SK-N-SH (cell line): ENCODE results near the gene GRIP2. TPM values are rescaled to one million over a fixed set of nuclear protein-coding genes. Genes with fewer than 3 reads are reported as not detected.

Experiments
- CTCF ChIA-PET: fragments of 300-600, 350-600 bp; formaldehyde crosslinking; extraction: SDS; loops from one replicate; lab custom pipeline; 2021; lab: Yijun Ruan, JAX
- POLR2A ChIA-PET: fragments of 350-600 bp; sonication (Branson Sonifier 250); formaldehyde crosslinking; extraction: SDS; loops from one replicate; lab custom pipeline; 2020; ENCODE audit warnings: antibody characterized with exemption, inconsistent platforms; lab: Yijun Ruan, JAX
- DNase-seq: peaks from one replicate; pipeline ENCODE4 v3.0.0; 2012
- H2AFZ ChIP-seq: fragments of 200-600 bp; sonication (generic); 2 replicates; pipeline ENCODE4 v1.8.1; 2016; ENCODE audit warnings: antibody characterized with exemption, mild to moderate bottlenecking, low read depth
- H3F3A ChIP-seq: fragments of 200-600 bp; sonication (generic); replicated peaks from 2 replicates; pipeline ENCODE3; 2016; ENCODE audit warnings: antibody characterized with exemption, mild to moderate bottlenecking; ENCODE audit not compliant: insufficient read depth
- H3K27ac ChIP-seq, 2 experiments: fragments of 200-500 bp in 1 of 2; fragments of 200-600 bp in 1 of 2; sonication (Bioruptor generic) in 1 of 2; sonication (generic), shearing (Covaris generic) in 1 of 2; 2 replicates each; pipeline versions ENCODE4 v1.5.1 to v1.6.1; 2014 to 2016; ENCODE audit warnings: low read depth in 2 of 2, inconsistent platforms in 1 of 2, low read length in 1 of 2, mild to moderate bottlenecking in 1 of 2, mixed read lengths in 1 of 2
- H3K27me3 ChIP-seq: fragments of 200-600 bp; sonication (generic), shearing (Covaris generic); 2 replicates; pipeline ENCODE4 v1.6.1; 2016; ENCODE audit warnings: mixed run types; ENCODE audit not compliant: insufficient read depth
- H3K36me3 ChIP-seq, 2 experiments: fragments of 200-500 bp in 1 of 2; fragments of 200-600 bp in 1 of 2; sonication (Bioruptor generic) in 1 of 2; sonication (generic) in 1 of 2; replicated peaks in 1 of 2; 2 replicates each; pipeline versions ENCODE3 to v1.5.1; 2014 to 2016; ENCODE audit warnings: low read length in 1 of 2, mild to moderate bottlenecking in 1 of 2; ENCODE audit not compliant: insufficient read depth in 2 of 2, control insufficient read depth in 1 of 2
- H3K4me1 ChIP-seq, 2 experiments: fragments of 200-500 bp in 1 of 2; fragments of 200-600 bp in 1 of 2; sonication (Bioruptor generic) in 1 of 2; sonication (generic), shearing (Covaris generic) in 1 of 2; 2 replicates each; pipeline versions ENCODE4 v1.5.1 to v1.6.1; 2014 to 2016; ENCODE audit warnings: low read depth in 1 of 2, low read length in 1 of 2, mixed run types in 1 of 2; ENCODE audit not compliant: insufficient read depth in 2 of 2, control insufficient read depth in 1 of 2
- H3K4me2 ChIP-seq: fragments of 200-600 bp; sonication (generic), shearing (Covaris generic); 2 replicates; pipeline ENCODE4 v1.6.1; 2017; ENCODE audit warnings: mixed run types
- H3K4me3 ChIP-seq, 2 experiments: fragments of 200-500 bp in 1 of 2; fragments of 200-600 bp in 1 of 2; sonication (Bioruptor generic) in 1 of 2; sonication (generic), shearing (Covaris generic) in 1 of 2; 2 replicates each; pipeline versions ENCODE4 v1.5.1 to v1.8.1; 2014 to 2016; ENCODE audit warnings: low read depth in 2 of 2, inconsistent platforms in 1 of 2, low read length in 1 of 2, mild to moderate bottlenecking in 1 of 2, mixed read lengths in 1 of 2, moderate library complexity in 1 of 2
- H3K79me2 ChIP-seq: fragments of 200-600 bp; sonication (generic); 2 replicates; pipeline ENCODE4 v1.8.1; 2017; ENCODE audit warnings: mild to moderate bottlenecking; ENCODE audit not compliant: insufficient read depth
- H3K9ac ChIP-seq: fragments of 200-600 bp; sonication (generic); 2 replicates; pipeline ENCODE4 v1.6.1; 2017; ENCODE audit warnings: mixed run types
- H3K9me2 ChIP-seq: fragments of 200-600 bp; sonication (generic); 2 replicates; pipeline ENCODE4 v1.6.1; 2017; ENCODE audit warnings: mixed run types
- H3K9me3 ChIP-seq: fragments of 200-600 bp; sonication (generic); 2 replicates; pipeline ENCODE4 v1.6.1; 2017; ENCODE audit warnings: mixed run types, mild to moderate bottlenecking, moderate library complexity
- H4K20me1 ChIP-seq: fragments of 200-600 bp; sonication (generic); 2 replicates; pipeline ENCODE4 v1.6.1; 2017; ENCODE audit warnings: mild to moderate bottlenecking, mixed run types; ENCODE audit not compliant: insufficient read depth
- CHD2 ChIP-seq: fragments of 150-350 bp; IDR thresholded peaks from 2 replicates; pipeline ENCODE4 v1.6.1; 2018; ENCODE audit warnings: low read length; ENCODE audit not compliant: partially characterized antibody
- FOSL2 ChIP-seq: IDR thresholded peaks from 2 replicates; pipeline ENCODE4 v1.4.0; 2012; ENCODE audit warnings: low read depth, mild to moderate bottlenecking, moderate library complexity, borderline replicate concordance
- FOXJ3 ChIP-seq: sonication (generic); formaldehyde crosslinking; IDR thresholded peaks from 2 replicates; pipeline ENCODE4 v1.5.1; 2020; ENCODE audit warnings: mild to moderate bottlenecking, missing genetic modification reagents
- JUND ChIP-seq: IDR thresholded peaks from 2 replicates; pipeline ENCODE4 v1.4.0; 2012
- POLR2AphosphoS5 ChIP-seq: IDR thresholded peaks from 2 replicates; pipeline ENCODE4 v1.6.1; 2012; ENCODE audit warnings: low read depth, low read length
- RFX5 ChIP-seq: IDR thresholded peaks from 2 replicates; pipeline ENCODE4 v1.6.1; 2012; ENCODE audit warnings: mild to moderate bottlenecking, improper control_type of control experiment, low read length
- RXRA ChIP-seq: IDR thresholded peaks from 2 replicates; pipeline ENCODE4 v1.4.0; 2012; ENCODE audit warnings: low read depth, mild to moderate bottlenecking, borderline replicate concordance
- SIN3A ChIP-seq: IDR thresholded peaks from 2 replicates; pipeline ENCODE4 v1.6.1; 2012; ENCODE audit warnings: low read depth, mild to moderate bottlenecking, low read length, moderate library complexity, borderline replicate concordance
- SMC3 ChIP-seq: IDR thresholded peaks from 2 replicates; pipeline ENCODE4 v1.6.1; 2012; ENCODE audit warnings: low read depth, low read length, improper control_type of control experiment
- TCF12 ChIP-seq: IDR thresholded peaks from 2 replicates; pipeline ENCODE4 v1.4.0; 2012
- WGBS: methylation state at CpG from one replicate; pipeline ENCODE4 v1.1.6; 2017; ENCODE audit warnings: low lambda C conversion rate; 5-methylcytosine and 5-hydroxymethylcytosine counted together
- polyA plus RNA-seq, 3 experiments: library from polyadenylated mRNA; depleted of rRNA; stranded (reverse); fragments of >200 nt; gene quantifications; 2 replicates each; pipeline ENCODE4 v1.2.3, GENCODE V29; 2012
- TF ChIP-seq, protein P1 (sequence below): fragments of 150-350 bp; IDR thresholded peaks from 2 replicates; pipeline ENCODE4 v1.6.1; 2017; ENCODE audit warnings: antibody characterized with exemption, low read length, low read depth, borderline replicate concordance
- TF ChIP-seq, protein P2 (sequence below): IDR thresholded peaks from 2 replicates; pipeline ENCODE4 v1.4.0; 2012; ENCODE audit warnings: low read depth, borderline replicate concordance
- TF ChIP-seq, protein P3 (sequence below): fragments of 150-350 bp; IDR thresholded peaks from 2 replicates; pipeline ENCODE4 v1.6.1; 2016; ENCODE audit warnings: mild to moderate bottlenecking, low read depth, low read length
- TF ChIP-seq, protein P4 (sequence below): IDR thresholded peaks from 2 replicates; pipeline ENCODE4 v1.4.0; 2012; ENCODE audit warnings: low read depth, borderline replicate concordance
- TF ChIP-seq, protein P5 (sequence below): fragments of 200-600 bp; sonication (generic); IDR thresholded peaks from 2 replicates; pipeline ENCODE4 v1.6.1; 2017; ENCODE audit warnings: antibody characterized with exemption, mild to moderate bottlenecking, moderate library complexity

The GRIP2 gene
- polyA plus RNA-seq, 1 of the 3 experiments (the other 2 are of a cell fraction), result 0.15 TPM

DNA sequence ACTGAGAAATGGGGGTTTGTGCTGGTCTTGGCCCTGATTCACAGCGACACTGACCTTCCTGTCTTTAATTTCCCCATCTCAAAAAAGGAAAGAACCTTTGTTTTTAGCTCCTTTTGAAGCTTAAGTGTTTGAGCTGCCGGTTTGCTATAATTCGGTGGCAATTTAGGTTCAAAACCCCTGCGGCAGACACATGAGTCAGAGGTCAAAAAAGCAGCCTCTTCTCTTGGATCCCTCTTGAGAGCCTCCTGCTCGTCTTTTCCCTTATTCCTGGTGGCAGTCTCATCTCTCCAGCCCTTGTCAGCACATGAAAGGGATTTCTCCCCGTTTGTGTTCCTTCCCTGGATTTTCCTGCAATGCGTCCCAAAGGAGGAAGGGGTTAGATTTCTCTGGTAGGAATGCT is 64.5 kb downstream of the GRIP2 start (continued):
- TF ChIP-seq, protein P1, sequence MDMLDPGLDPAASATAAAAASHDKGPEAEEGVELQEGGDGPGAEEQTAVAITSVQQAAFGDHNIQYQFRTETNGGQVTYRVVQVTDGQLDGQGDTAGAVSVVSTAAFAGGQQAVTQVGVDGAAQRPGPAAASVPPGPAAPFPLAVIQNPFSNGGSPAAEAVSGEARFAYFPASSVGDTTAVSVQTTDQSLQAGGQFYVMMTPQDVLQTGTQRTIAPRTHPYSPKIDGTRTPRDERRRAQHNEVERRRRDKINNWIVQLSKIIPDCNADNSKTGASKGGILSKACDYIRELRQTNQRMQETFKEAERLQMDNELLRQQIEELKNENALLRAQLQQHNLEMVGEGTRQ, result no peak

DNA sequence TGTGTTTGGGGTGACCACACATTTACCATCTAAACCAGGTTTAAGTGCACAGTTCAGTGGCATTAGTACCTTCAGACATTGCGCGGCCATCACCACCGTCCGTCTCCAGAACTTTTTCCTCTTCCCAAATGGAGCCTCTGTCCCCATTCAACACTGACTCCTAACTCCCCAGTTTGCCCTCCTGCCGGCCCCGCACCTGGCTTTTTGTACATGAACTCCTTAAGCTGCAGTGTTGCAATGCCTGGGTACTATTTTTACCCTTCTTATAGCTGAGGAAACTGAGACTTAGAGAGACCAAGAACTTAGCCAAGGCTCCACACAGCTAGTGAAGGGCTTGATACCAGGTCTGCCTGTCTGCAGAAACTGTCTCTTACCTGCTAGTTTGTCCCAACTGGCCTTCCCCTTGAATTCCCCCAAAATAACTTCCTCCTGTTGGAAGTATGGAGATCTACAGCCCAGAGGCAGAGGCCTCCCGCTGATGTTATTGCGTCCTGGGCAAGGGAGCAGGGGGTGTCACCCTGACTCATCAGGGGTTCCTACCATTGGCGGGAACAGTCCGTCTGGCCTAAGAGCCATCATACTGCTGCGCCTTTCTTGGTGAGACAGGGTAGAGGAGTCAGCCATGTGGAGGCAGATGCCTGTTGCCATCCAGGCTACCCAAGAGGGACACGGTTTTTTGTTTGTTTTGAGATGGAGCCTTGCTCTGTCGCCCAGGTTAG is 65.6 kb downstream of the GRIP2 start:
- TF ChIP-seq SMC3 (no peak), RFX5 (no peak), POLR2AphosphoS5 (no peak), SIN3A (no peak), TCF12 (no peak), FOSL2 (no peak)
- TF ChIP-seq, protein P2, sequence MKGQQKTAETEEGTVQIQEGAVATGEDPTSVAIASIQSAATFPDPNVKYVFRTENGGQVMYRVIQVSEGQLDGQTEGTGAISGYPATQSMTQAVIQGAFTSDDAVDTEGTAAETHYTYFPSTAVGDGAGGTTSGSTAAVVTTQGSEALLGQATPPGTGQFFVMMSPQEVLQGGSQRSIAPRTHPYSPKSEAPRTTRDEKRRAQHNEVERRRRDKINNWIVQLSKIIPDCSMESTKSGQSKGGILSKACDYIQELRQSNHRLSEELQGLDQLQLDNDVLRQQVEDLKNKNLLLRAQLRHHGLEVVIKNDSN, result no peak
- Histone ChIP-seq H3K4me3 (no peak overlapping the region), H4K20me1 (no peaks in the 10 kb centered on the region), H3K9me2 (no peaks in the 10 kb centered on the region), H3F3A (peaks cover 10% of the 10 kb centered on the region), H3K79me2 (no peaks in the 10 kb centered on the region), H3K4me2 (no peak overlapping the region), H3K36me3 (peaks cover 22 to 32% of the 10 kb centered on the region in 2 experiments), H3K27me3 (no peaks in the 10 kb centered on the region), H2AFZ (no peak overlapping the region), H3K9ac (no peak overlapping the region), H3K9me3 (no peaks in the 10 kb centered on the region), H3K4me1 (peaks cover 4 to 23% of the 10 kb centered on the region in 2 experiments; a peak in 3 of 4 replicates), H3K27ac (no peak overlapping the region)
- no peak for DNase-seq
- 96% methylated on average over 12 of the region's 13 CpGs for WGBS
- POLR2A ChIA-PET, result no interaction called here
- CTCF ChIA-PET, result interaction anchor here (0.6 to 2.8 kb wide), 5 partner anchors 14 to 271 kb away, joined by 3 to 15 read pairs (median 4); no protein-coding TSS in a partner anchor

DNA sequence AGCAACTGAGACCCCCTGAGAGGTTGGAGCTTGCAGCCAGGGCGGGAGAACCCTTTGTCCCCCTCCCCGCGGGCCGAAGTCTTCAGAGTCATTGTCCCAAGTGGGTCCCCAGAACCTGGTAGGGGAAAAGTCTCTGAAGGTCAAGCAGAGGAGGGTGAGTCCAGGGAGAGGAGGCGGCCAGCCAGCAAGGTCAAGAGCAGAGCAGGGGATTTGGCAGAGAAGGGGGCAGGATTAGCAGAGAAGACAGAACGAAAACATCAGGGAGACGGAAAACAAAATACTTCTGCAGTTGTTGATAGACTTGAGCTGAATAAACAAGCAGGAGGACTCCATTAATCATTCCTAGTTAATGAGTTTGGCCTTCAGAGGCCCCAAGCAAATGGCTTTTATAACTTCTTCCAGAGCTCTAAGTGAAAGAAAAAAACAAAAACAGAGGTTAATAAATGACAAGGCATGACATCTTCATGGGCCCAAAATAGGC is 66.7 kb downstream of the GRIP2 start:
- H3K79me2 ChIP-seq, result no peaks in the 10 kb centered on the region
- POLR2A ChIA-PET, result no interaction called here
- CTCF ChIA-PET, result interaction anchor here (0.8 to 1.7 kb wide), 7 partner anchors 10 to 318 kb away, joined by 3 to 5 read pairs (median 4); no protein-coding TSS in a partner anchor
- peaks cover 17 to 24% of the 10 kb centered on the region in 2 experiments for H3K36me3 ChIP-seq
- peaks cover 4 to 23% of the 10 kb centered on the region in 2 experiments; a peak in 3 of 4 replicates for H3K4me1 ChIP-seq
- no peak overlapping the region for H2AFZ ChIP-seq
- H3K27me3 ChIP-seq, result no peaks in the 10 kb centered on the region
- no peak overlapping the region for H3K9ac ChIP-seq
- H4K20me1 ChIP-seq, result no peaks in the 10 kb centered on the region
- H3K4me2 ChIP-seq, result peak overlapping the region; percentile 63
- H3K9me3 ChIP-seq, result no peaks in the 10 kb centered on the region
- no peak for DNase-seq
- WGBS, result 89% methylated on average over 7 of the region's 7 CpGs
- H3K4me3 ChIP-seq, result no peak overlapping the region
- H3K9me2 ChIP-seq, result no peaks in the 10 kb centered on the region
- peaks cover 10% of the 10 kb centered on the region for H3F3A ChIP-seq
- peak overlapping the region in 1 of 2 experiments; percentile 83; a peak in 1 of 4 replicates for H3K27ac ChIP-seq
- TF ChIP-seq RFX5, result no peak
- TF ChIP-seq, protein P2, result no peak
- no peak for TF ChIP-seq RXRA
- no peak for TF ChIP-seq FOXJ3 (CRISPR knock-in tag)
- no peak for TF ChIP-seq JUND
- TF ChIP-seq, protein P3, sequence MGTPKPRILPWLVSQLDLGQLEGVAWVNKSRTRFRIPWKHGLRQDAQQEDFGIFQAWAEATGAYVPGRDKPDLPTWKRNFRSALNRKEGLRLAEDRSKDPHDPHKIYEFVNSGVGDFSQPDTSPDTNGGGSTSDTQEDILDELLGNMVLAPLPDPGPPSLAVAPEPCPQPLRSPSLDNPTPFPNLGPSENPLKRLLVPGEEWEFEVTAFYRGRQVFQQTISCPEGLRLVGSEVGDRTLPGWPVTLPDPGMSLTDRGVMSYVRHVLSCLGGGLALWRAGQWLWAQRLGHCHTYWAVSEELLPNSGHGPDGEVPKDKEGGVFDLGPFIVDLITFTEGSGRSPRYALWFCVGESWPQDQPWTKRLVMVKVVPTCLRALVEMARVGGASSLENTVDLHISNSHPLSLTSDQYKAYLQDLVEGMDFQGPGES, result no peak
- TF ChIP-seq CHD2, result no peak
- TF ChIP-seq, protein P4, sequence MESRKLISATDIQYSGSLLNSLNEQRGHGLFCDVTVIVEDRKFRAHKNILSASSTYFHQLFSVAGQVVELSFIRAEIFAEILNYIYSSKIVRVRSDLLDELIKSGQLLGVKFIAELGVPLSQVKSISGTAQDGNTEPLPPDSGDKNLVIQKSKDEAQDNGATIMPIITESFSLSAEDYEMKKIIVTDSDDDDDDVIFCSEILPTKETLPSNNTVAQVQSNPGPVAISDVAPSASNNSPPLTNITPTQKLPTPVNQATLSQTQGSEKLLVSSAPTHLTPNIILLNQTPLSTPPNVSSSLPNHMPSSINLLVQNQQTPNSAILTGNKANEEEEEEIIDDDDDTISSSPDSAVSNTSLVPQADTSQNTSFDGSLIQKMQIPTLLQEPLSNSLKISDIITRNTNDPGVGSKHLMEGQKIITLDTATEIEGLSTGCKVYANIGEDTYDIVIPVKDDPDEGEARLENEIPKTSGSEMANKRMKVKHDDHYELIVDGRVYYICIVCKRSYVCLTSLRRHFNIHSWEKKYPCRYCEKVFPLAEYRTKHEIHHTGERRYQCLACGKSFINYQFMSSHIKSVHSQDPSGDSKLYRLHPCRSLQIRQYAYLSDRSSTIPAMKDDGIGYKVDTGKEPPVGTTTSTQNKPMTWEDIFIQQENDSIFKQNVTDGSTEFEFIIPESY, result no peak
- no peak for TF ChIP-seq POLR2AphosphoS5
- TF ChIP-seq, protein P5, sequence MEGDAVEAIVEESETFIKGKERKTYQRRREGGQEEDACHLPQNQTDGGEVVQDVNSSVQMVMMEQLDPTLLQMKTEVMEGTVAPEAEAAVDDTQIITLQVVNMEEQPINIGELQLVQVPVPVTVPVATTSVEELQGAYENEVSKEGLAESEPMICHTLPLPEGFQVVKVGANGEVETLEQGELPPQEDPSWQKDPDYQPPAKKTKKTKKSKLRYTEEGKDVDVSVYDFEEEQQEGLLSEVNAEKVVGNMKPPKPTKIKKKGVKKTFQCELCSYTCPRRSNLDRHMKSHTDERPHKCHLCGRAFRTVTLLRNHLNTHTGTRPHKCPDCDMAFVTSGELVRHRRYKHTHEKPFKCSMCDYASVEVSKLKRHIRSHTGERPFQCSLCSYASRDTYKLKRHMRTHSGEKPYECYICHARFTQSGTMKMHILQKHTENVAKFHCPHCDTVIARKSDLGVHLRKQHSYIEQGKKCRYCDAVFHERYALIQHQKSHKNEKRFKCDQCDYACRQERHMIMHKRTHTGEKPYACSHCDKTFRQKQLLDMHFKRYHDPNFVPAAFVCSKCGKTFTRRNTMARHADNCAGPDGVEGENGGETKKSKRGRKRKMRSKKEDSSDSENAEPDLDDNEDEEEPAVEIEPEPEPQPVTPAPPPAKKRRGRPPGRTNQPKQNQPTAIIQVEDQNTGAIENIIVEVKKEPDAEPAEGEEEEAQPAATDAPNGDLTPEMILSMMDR, result no peak
- TF ChIP-seq SMC3, result no peak
